ENCODE data around the gene GPR75.

Gene GPR75

GRCh38 chr2:53859206-53860181, at the start of gene GPR75:
TSS of gene GPR75 (minus strand) at chr2:53859967. CDS start at chr2:53854756, 5,211 bp downstream.
- DNase-seq: no peak

GRCh38 chr2:53907582-53907981, 47.8 kb upstream of the GPR75 start:
- no peak for DNase-seq

GRCh38 chr2:53905396-53905795, 45.6 kb upstream of the GPR75 start:
- no peak for DNase-seq

GRCh38 chr2:53903011-53903410, 43.2 kb upstream of the GPR75 start:
- DNase-seq: no peak

GRCh38 chr2:53901192-53901591, 41.4 kb upstream of the GPR75 start:
- DNase-seq: no peak

GRCh38 chr2:53896864-53897263, 37.1 kb upstream of the GPR75 start:
- DNase-seq: no peak

- no peak for DNase-seq
Measured at GRCh38 chr2:53886406-53887280, 26.9 kb upstream of the GPR75 start.

- no peak for DNase-seq
Measured at GRCh38 chr2:53884883-53885282, 25.1 kb upstream of the GPR75 start.

GRCh38 chr2:53881986-53882385, 22.2 kb upstream of the GPR75 start:
- no peak for DNase-seq

- DNase-seq: no peak
Measured at GRCh38 chr2:53881360-53881759, 21.6 kb upstream of the GPR75 start.

GRCh38 chr2:53880756-53881155, 21.0 kb upstream of the GPR75 start:
- DNase-seq: no peak

- DNase-seq: no peak
Measured at GRCh38 chr2:53877556-53877955, 17.8 kb upstream of the GPR75 start.

GRCh38 chr2:53877112-53877511, 17.3 kb upstream of the GPR75 start:
- no peak for DNase-seq

GRCh38 chr2:53874401-53874950, 14.7 kb upstream of the GPR75 start:
- DNase-seq: no peak

- DNase-seq: no peak
Measured at GRCh38 chr2:53867773-53868172, 8.0 kb upstream of the GPR75 start.

- no peak for DNase-seq
Measured at GRCh38 chr2:53867169-53867568, 7.4 kb upstream of the GPR75 start.

- no peak for DNase-seq
Measured at GRCh38 chr2:53865962-53866361, 6.2 kb upstream of the GPR75 start.

- DNase-seq: no peak
Measured at GRCh38 chr2:53865264-53865663, 5.5 kb upstream of the GPR75 start.

- no peak for DNase-seq
Measured at GRCh38 chr2:53863538-53864227, 3.9 kb upstream of the GPR75 start.

- no peak for DNase-seq
Measured at GRCh38 chr2:53861824-53862223, 2.1 kb upstream of the GPR75 start.

- DNase-seq: no peak
Measured at GRCh38 chr2:53856272-53856671, 3.5 kb downstream of the GPR75 start.

GRCh38 chr2:53854678-53855077, 5.1 kb downstream of the GPR75 start:
- no peak for DNase-seq

- no peak for DNase-seq
Measured at GRCh38 chr2:53852532-53852931, 7.2 kb downstream of the GPR75 start.
